Measurements from ENCODE around the gene GRPEL2.

- TF ChIP-seq CTCF (conservative IDR thresholded peaks at IDR 0.05; ENCODE audit: low read depth in 2 of 2), result no peak
- no peak for TF ChIP-seq CREB1 (CRISPR knock-in tag; IDR thresholded peaks at IDR 0.05; ENCODE audit: low read depth)
- TF ChIP-seq POLR2AphosphoS5 (IDR thresholded peaks at IDR 0.05; ENCODE audit: low read depth), result no peak
- TF ChIP-seq, protein P1, sequence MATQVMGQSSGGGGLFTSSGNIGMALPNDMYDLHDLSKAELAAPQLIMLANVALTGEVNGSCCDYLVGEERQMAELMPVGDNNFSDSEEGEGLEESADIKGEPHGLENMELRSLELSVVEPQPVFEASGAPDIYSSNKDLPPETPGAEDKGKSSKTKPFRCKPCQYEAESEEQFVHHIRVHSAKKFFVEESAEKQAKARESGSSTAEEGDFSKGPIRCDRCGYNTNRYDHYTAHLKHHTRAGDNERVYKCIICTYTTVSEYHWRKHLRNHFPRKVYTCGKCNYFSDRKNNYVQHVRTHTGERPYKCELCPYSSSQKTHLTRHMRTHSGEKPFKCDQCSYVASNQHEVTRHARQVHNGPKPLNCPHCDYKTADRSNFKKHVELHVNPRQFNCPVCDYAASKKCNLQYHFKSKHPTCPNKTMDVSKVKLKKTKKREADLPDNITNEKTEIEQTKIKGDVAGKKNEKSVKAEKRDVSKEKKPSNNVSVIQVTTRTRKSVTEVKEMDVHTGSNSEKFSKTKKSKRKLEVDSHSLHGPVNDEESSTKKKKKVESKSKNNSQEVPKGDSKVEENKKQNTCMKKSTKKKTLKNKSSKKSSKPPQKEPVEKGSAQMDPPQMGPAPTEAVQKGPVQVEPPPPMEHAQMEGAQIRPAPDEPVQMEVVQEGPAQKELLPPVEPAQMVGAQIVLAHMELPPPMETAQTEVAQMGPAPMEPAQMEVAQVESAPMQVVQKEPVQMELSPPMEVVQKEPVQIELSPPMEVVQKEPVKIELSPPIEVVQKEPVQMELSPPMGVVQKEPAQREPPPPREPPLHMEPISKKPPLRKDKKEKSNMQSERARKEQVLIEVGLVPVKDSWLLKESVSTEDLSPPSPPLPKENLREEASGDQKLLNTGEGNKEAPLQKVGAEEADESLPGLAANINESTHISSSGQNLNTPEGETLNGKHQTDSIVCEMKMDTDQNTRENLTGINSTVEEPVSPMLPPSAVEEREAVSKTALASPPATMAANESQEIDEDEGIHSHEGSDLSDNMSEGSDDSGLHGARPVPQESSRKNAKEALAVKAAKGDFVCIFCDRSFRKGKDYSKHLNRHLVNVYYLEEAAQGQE (IDR thresholded peaks at IDR 0.05; ENCODE audit: unreplicated experiment), result no peak
- no peak for TF ChIP-seq EZH2phosphoT487 (IDR thresholded peaks at IDR 0.05; ENCODE audit: unreplicated experiment)
These were observed 13.0 kb downstream of the GRPEL2 start for GRCh38 chr5:149358294-149358651.
